NCI-H510A (cell line): ENCODE data around the gene E2F1.
"Not testable (repeated sequence)": the region's sequence is repeated elsewhere in the genome, so short reads cannot be mapped to it uniquely, and the experiment has no call there.

Source experiments
- DNase-seq: peaks from one replicate; lab custom pipeline; 2025; lab: John Stamatoyannopoulos, UW

E2F1 gene

DNA sequence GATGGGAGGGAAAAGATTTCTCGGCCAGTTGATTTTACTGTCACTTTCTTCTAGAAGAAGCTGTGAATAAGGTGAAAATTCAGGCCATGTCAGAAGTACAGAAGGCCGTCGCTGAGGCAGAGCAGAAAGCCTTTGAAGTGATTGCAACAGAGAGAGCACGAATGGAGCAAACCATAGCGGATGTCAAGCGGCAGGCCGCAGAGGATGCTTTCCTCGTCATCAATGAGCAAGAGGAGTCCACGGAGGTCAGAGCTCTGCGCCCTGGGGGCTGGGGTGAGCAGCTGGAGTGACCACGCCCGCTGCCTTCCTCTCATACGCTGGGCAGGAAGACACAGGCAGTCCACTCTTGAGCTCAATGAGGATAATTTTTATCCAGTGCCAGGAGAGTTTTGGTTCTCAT, 45.9 kb downstream of the E2F1 start:
- no peak for DNase-seq

- DNase-seq: no peak
Observed at GRCh38 chr20:33636776-33637175, 49.4 kb downstream of the E2F1 start.

GRCh38 chr20:33635341-33635740, 50.8 kb downstream of the E2F1 start:
- no peak for DNase-seq

DNA sequence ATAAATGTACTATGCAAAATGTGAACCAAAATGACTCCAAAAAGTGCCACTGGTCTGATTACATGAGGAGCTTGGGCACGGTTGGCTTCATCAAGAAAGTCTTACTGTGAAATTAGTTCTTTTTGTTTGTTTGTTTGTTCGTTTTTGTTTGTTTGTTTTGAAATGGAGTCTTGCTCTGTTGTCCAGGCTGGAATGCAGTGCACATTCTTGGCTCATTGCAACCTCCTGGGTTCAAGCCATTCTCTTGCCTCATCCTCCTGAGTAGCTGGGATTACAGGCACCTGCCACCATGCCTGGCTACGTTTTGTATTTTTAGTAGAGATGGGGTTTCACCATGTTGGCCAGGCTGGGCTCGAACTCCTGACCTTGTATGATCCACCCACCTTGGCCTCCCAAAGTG, 54.3 kb downstream of the E2F1 start:
- not testable (repeated sequence) for DNase-seq

GRCh38 chr20:33630507-33630906, 55.7 kb downstream of the E2F1 start:
- no peak for DNase-seq

DNA sequence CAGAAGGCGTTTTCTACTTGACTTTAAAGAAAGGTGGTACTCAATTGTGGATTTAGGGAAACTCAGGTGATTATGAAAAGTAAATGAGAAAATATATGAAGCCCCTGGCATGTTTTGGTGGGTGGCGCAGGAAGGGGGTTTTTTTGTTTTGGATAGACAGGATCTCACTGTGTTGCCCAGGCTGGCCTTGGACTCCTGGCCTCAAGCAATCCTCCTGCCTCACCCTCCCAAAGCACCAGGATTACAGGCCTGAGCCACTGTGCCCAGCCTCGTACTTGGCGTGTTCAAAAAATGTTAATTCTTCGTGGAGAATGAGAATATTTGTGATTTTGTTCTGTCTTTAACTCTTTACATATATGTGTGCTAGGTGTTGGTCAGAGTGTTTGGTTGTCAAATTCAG, 56.2 kb downstream of the E2F1 start:
- no peak for DNase-seq

DNA sequence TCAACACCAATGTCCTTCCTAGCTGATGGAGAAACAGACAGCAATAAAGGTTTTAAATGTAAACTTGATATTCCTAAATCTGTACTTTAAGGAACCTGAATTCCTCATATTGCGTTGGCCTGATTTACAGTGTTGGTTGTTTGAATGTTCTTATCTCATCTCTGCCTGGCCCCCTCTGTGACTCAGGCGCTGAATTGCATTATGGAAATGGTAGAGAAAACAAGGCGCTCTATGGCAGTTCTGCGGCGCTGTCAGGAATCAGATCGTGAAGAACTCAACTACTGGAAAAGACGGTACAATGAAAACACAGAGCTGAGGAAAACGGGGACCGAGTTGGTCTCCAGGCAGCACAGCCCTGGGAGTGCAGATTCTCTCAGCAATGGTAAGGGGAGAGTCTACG, 56.7 kb downstream of the E2F1 start:
- DNase-seq: no peak

DNA sequence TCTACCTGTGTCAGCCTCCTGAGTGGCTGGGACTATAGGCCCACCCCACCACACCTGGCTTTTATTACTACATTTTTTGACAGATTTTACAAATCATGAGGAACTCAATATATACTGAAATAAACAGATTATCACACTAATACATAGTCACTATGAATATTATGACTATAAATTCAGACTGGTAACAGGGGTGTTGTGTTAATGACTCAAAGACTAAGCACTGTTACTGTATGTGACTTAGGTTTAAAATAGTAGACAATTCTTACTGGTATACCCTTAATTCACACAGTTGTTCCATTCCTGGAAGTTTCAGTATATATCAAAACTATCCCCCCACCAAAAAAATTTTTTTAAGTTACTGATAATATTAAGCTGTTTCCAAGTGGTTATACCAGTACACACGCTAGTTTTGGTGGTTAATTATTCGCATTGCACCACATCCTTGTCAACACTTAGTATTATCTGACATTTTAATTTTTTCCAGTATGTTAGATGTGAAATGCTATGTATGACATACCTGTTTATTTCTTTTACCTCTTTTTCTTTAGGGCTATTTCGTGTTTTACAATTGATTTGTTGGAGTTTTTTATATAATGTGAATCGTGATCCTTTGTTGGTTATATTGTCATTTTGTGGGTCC, 58.5 kb downstream of the E2F1 start:
- no peak for DNase-seq

DNA sequence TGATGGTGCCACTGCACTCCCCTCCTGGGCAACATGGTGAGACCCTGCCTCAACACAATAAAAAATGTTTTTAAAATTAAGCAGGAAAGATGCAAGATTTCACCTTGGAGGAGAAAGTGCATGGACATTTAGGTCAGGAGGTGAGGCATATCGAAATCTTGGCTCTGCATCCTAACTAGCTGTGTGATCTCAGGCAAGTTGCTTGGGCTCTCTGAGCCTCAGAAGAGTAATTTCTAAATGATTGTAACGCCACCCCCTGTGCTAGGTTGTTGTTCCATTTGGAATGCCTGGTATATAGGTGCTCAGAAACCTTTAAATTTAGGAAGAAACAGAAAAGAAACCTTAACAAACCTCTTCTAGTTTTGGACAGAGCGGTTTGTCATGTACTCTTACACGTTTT, 60.0 kb downstream of the E2F1 start:
- no peak for DNase-seq
